GM12878 (cell line): ENCODE measurements around the gene SP4. TPM values are rescaled to one million over a fixed set of nuclear protein-coding genes. Genes with fewer than 3 reads are reported as not detected.

Source experiments
- ATAC-seq: fragments of 200-7000 bp; cut with Tn5 transposase; 3 replicates; pipeline ENCODE4 v1.9.1; 2020; ENCODE audit warnings: mild to moderate bottlenecking, moderate library complexity
- BruUV-seq: library from RNA; stranded (reverse); fragments of 400-500 nt; replicated peaks from 2 replicates; lab custom pipeline; 2021; lab: Mats Ljungman, UMichigan
- CTCF ChIA-PET: fragments of 300-600 bp; sonication (Branson Sonifier 250); formaldehyde crosslinking; extraction: SDS; loops from one replicate; lab custom pipeline; 2021; ENCODE audit warnings: inconsistent platforms; lab: Yijun Ruan, JAX
- POLR2A ChIA-PET: fragments of 350-600 bp; formaldehyde crosslinking; extraction: SDS; loops from one replicate; lab custom pipeline; 2021; ENCODE audit warnings: inconsistent platforms; lab: Charles Lee
- RAD21 ChIA-PET: fragments of 300-600 bp; sonication (Branson Sonifier 250); formaldehyde crosslinking; loops from one replicate; lab custom pipeline; 2023; ENCODE audit warnings: antibody characterized with exemption; ENCODE audit not compliant: unreplicated experiment; lab: Charles Lee
- SMC1A ChIA-PET: fragments of 300-600 bp; sonication (Branson Sonifier 250); formaldehyde crosslinking; loops from one replicate; lab custom pipeline; 2023; ENCODE audit not compliant: unreplicated experiment, uncharacterized antibody; lab: Charles Lee
- DNase-seq: peaks from one replicate; pipeline ENCODE4 v3.0.0-alpha.2; 2011; ENCODE audit warnings: low read depth, low spot score
- FAIRE-seq: peaks from 3 replicates; lab custom pipeline; 2011; peaks lifted over from hg19 to GRCh38; lab: Jason Lieb, UNC
- H2AFZ ChIP-seq: 2 replicates; pipeline ENCODE4 v1.6.0; 2011; ENCODE audit warnings: low read depth, low read length, control low read depth; ENCODE audit not compliant: control insufficient read depth
- H3K27ac ChIP-seq: 2 replicates; pipeline ENCODE4 v1.5.1; 2011; ENCODE audit warnings: control low read depth; ENCODE audit not compliant: control insufficient read depth, insufficient read depth
- H3K27me3 ChIP-seq, 2 experiments: replicated peaks in 1 of 2; 2 replicates each; pipeline versions ENCODE4 v1.6.0 to v1.6.1; 2011; ENCODE audit warnings: low read length in 1 of 2; ENCODE audit not compliant: control insufficient read depth in 2 of 2, insufficient read depth in 2 of 2
- H3K36me3 ChIP-seq, 2 experiments: 2 replicates each; pipeline ENCODE4 v1.5.1; 2011; ENCODE audit warnings: low read length in 1 of 2; ENCODE audit not compliant: control insufficient read depth in 2 of 2, insufficient read depth in 2 of 2
- H3K4me1 ChIP-seq: 2 replicates; pipeline ENCODE4 v1.6.1; 2011; ENCODE audit warnings: mild to moderate bottlenecking, low read length, moderate library complexity, mixed read lengths; ENCODE audit not compliant: control insufficient read depth, insufficient read depth
- H3K4me2 ChIP-seq: 2 replicates; pipeline ENCODE4 v1.6.0; 2011; ENCODE audit warnings: control low read depth; ENCODE audit not compliant: control insufficient read depth, insufficient read depth
- H3K4me3 ChIP-seq: fragments of 200-600 bp; sonication (generic); 2 replicates; pipeline ENCODE4 v1.5.1; 2016
- H3K79me2 ChIP-seq: 2 replicates; pipeline ENCODE4 v1.6.0; 2011; ENCODE audit warnings: low read length; ENCODE audit not compliant: control insufficient read depth, insufficient read depth
- H3K9ac ChIP-seq: 2 replicates; pipeline ENCODE4 v1.8.0; 2011; ENCODE audit warnings: low read length, control low read depth, mixed read lengths; ENCODE audit not compliant: control insufficient read depth, insufficient read depth
- H3K9me3 ChIP-seq: replicated peaks from 3 replicates; pipeline ENCODE4 v1.5.1; 2011; ENCODE audit warnings: mild to moderate bottlenecking, low read length; ENCODE audit not compliant: control insufficient read depth, insufficient read depth
- H4K20me1 ChIP-seq: 2 replicates; pipeline ENCODE4 v1.6.0; 2011; ENCODE audit not compliant: control insufficient read depth, insufficient read depth
- ATF2 ChIP-seq: IDR thresholded peaks from 2 replicates; pipeline ENCODE4 v1.6.1; 2012; ENCODE audit warnings: low read length, inconsistent platforms
- CBX3 ChIP-seq: fragments of 200-600 bp; sonication (generic); IDR thresholded peaks from 2 replicates; pipeline ENCODE4 v1.6.1; 2016; ENCODE audit warnings: low read depth, borderline replicate concordance
- CBX5 ChIP-seq: sonication (generic); IDR thresholded peaks from 2 replicates; pipeline ENCODE4 v1.6.1; 2016; ENCODE audit warnings: low read depth, moderate library complexity, mild to moderate bottlenecking, inconsistent platforms
- E4F1 ChIP-seq: fragments of 450-650 bp; IDR thresholded peaks from 2 replicates; pipeline ENCODE4 v1.6.1; 2018; ENCODE audit warnings: borderline replicate concordance, mild to moderate bottlenecking; ENCODE audit not compliant: partially characterized antibody
- EED ChIP-seq: sonication (generic); IDR thresholded peaks from 2 replicates; pipeline ENCODE4 v1.6.1; 2016; ENCODE audit warnings: antibody characterized with exemption, low read depth
- FOS ChIP-seq: IDR thresholded peaks from 3 replicates; pipeline ENCODE4 v1.6.1; 2011; ENCODE audit warnings: borderline replicate concordance; ENCODE audit not compliant: insufficient read length; ENCODE audit errors: extremely low read depth
- GABPA ChIP-seq: IDR thresholded peaks from 2 replicates; pipeline ENCODE4 v1.6.1; 2014; ENCODE audit warnings: antibody characterized with exemption, low read depth, mild to moderate bottlenecking, inconsistent platforms
- JUND ChIP-seq: IDR thresholded peaks from 2 replicates; pipeline ENCODE4 v1.6.1; 2012; ENCODE audit warnings: low read depth, mild to moderate bottlenecking, low read length, improper control_type of control experiment, moderate library complexity
- LARP7 ChIP-seq: fragments of 450-650 bp; IDR thresholded peaks from 2 replicates; pipeline ENCODE4 v1.6.1; 2017; ENCODE audit warnings: mild to moderate bottlenecking
- MLLT1 ChIP-seq: fragments of 450-650 bp; IDR thresholded peaks from 2 replicates; pipeline ENCODE4 v1.6.1; 2016; ENCODE audit warnings: mild to moderate bottlenecking
- NBN ChIP-seq: fragments of 450-650 bp; IDR thresholded peaks from 2 replicates; pipeline ENCODE4 v1.6.1; 2016
- PML ChIP-seq: IDR thresholded peaks from 2 replicates; pipeline ENCODE4 v1.6.1; 2012; ENCODE audit warnings: low read length, inconsistent platforms
- POU2F2 ChIP-seq: IDR thresholded peaks from 3 replicates; pipeline ENCODE4 v1.6.1; 2011; ENCODE audit warnings: low read depth, mild to moderate bottlenecking, low read length, borderline replicate concordance
- SMAD1 ChIP-seq: fragments of 450-650 bp; IDR thresholded peaks from 2 replicates; pipeline ENCODE4 v1.6.1; 2018; ENCODE audit warnings: mild to moderate bottlenecking, low read depth; ENCODE audit not compliant: partially characterized antibody
- WGBS: methylation state at CpG from one replicate; pipeline ENCODE4 v1.1.6; 2016; ENCODE audit warnings: low lambda C conversion rate; ENCODE audit not compliant: insufficient replicate concordance, insufficient coverage; ENCODE audit errors: missing lambda C conversion rate; 5-methylcytosine and 5-hydroxymethylcytosine counted together
- in situ Hi-C: fragments of 300-500 bp; cut with MboI; formaldehyde crosslinking; loops from 9 replicates; pipeline ENCODE4 v1.14.3; 2018; ENCODE audit warnings: mixed read lengths
- intact Hi-C: fragments of 100-400 bp; cut with micrococcal nuclease; formaldehyde crosslinking; loops from one replicate; pipeline ENCODE4 v1.14.2; 2022; ENCODE audit not compliant: unreplicated experiment
- polyA plus RNA-seq, 11 experiments: library from polyadenylated mRNA; depleted of rRNA in 4 of 11; unstranded in 6 of 11; stranded (reverse) in 5 of 11; fragments of >200 nt; fragmentation: Nextera tagmentation in 4 of 11; fragmentation: Illumina TruSeq in 1 of 11; extraction: Ambion mirVana in 4 of 11; extraction: Trizol in 1 of 11; gene quantifications; 1 replicate in 1 of 11; 2 replicates in 10 of 11; pipeline versions ENCODE4 v1.2.1 to v1.2.3, GENCODE V29; 2011 to 2016; ENCODE audit warnings: inconsistent platforms in 2 of 11, missing spikeins in 2 of 11, low read depth in 1 of 11
- total RNA-seq, 4 experiments: library from RNA; depleted of rRNA in 3 of 4; stranded (reverse); fragments of >200 nt in 3 of 4; fragmentation: Illumina TruSeq in 1 of 4; extraction: Trizol in 1 of 4; gene quantifications; 2 replicates each; pipeline versions ENCODE4 v1.2.1 to v1.2.3, GENCODE V29; 2013 to 2021

The SP4 gene
- total and polyA plus RNA-seq, 10 of the 15 experiments (the other 5 are each of a cell fraction or from before 2014, with no cell fraction given): 6.2 to 32.4 (median 16.1) TPM

GRCh38 chr7:21427871-21428658, at the start of gene SP4 (continued):
- TF ChIP-seq ATF2: no peak
- no peak for TF ChIP-seq JUND
- TF ChIP-seq NBN: 0 out of 2 replicates have a peak, but pooled peaks have one; percentile 62

GRCh38 chr7:21383227-21384220, 44.4 kb upstream of the SP4 start:
- Histone ChIP-seq H3K27me3 (no peaks in the 10 kb centered on the region), H3K4me1 (peaks cover 13% of the 10 kb centered on the region), H4K20me1 (no peaks in the 10 kb centered on the region), H3K36me3 (no peaks in the 10 kb centered on the region), H3K79me2 (no peaks in the 10 kb centered on the region), H3K4me2 (peak overlapping the region; percentile 77), H3K9me3 (peaks cover 3% of the 10 kb centered on the region; the same call in 2 of the 3 replicates), H3K4me3 (no peak overlapping the region), H2AFZ (peak overlapping the region; percentile 77), H3K27ac (peak overlapping the region; percentile 72), H3K9ac (peak overlapping the region; percentile 21; the same call in 1 of the 2 replicates)
- WGBS: 0% methylated on average over 2 of the region's 2 CpGs
- in situ Hi-C loops: no loop called here
- peak; percentile 49 for FAIRE-seq
- no peak for DNase-seq
- POLR2A ChIA-PET: interaction anchor here (0.5 to 1.9 kb wide), 12 partner anchors 19 to 1637 kb away, joined by 3 to 10 read pairs (median 4); partner anchors contain the start of gene SP4
- no TSS peak for BruUV-seq
- SMC1A ChIA-PET: interaction anchor here (0.7 to 3.6 kb wide), 25 partner anchors 9 to 127 kb away, joined by 3 to 40 read pairs (median 7); no protein-coding TSS in a partner anchor
- RAD21 ChIA-PET: interaction anchor here (0.6 to 3.3 kb wide), 21 partner anchors 9 to 130 kb away, joined by 3 to 31 read pairs (median 6); partner anchors contain the start of gene SP4
- ATAC-seq: peak; percentile 88
- CTCF ChIA-PET: interaction anchor here (0.5 to 2.8 kb wide), 11 partner anchors 9 to 186 kb away, joined by 3 to 13 read pairs (median 5); no protein-coding TSS in a partner anchor
- intact Hi-C loops: no loop called here
- no peak for TF ChIP-seq POU2F2
- TF ChIP-seq E4F1: no peak
- no peak for TF ChIP-seq LARP7
- TF ChIP-seq EED: no peak
- TF ChIP-seq FOS: no peak
- TF ChIP-seq GABPA: no peak
- no peak for TF ChIP-seq CBX3
- no peak for TF ChIP-seq SMAD1
- peak; percentile 48; the same call in 1 of the 2 replicates for TF ChIP-seq MLLT1
- TF ChIP-seq PML: no peak
- no peak for TF ChIP-seq CBX5
